ENCODE results near the gene PMM2.
A peak's percentile ranks its signal among the peaks of the same experiment; 100 is the strongest.

PMM2 gene

DNA sequence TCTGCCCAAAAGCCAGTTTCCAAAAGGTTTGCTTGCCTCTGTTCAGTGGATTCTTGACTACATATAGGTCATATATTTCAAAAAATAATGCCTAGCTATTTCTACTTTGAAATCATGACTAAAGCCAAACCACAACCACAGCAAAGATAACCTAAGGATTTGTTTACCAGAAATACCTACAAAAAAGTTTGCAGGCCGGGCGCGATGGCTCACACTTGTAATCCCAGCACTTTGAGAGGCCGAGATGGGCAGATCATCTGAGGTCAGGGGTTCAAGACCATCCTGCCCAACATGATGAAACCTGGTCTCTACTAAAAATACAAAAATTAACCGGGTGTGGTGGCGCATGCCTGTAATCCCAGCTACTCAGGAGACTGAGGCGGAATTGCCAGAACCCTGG, 56.0 kb downstream of the PMM2 start:
- DNase-seq: no peak

DNA sequence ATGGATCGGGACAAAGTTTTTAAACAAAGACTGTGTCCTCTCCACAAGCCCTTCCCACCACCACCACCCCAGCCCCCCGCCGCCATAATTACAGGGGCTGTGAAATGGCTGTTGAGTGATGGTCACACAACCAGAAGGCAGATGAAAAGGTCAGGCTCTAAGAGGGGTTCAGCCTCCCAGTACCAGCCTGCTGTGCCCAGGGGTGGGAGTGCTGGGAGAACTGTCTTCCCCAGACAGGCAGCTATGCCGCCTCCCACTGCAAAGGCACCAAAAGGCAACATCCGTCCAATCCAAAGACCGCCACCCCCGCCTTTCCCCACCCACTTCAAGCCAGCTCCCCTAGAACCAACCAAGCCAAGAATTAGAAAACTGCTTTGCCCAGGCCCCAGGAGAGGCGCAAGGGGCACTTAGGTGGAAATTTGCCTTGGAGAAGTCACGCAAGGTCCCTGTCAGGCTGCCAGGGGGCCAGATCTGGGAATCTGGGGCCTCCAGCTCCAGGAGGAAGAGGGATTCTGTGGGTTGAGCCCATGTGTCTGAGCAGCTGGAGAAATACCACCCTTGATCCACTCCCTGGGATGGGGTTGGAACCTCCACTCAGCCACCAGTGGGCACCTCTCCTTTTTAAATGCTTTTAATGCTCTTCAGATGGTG, 56.8 kb downstream of the PMM2 start:
- no peak for DNase-seq

DNA sequence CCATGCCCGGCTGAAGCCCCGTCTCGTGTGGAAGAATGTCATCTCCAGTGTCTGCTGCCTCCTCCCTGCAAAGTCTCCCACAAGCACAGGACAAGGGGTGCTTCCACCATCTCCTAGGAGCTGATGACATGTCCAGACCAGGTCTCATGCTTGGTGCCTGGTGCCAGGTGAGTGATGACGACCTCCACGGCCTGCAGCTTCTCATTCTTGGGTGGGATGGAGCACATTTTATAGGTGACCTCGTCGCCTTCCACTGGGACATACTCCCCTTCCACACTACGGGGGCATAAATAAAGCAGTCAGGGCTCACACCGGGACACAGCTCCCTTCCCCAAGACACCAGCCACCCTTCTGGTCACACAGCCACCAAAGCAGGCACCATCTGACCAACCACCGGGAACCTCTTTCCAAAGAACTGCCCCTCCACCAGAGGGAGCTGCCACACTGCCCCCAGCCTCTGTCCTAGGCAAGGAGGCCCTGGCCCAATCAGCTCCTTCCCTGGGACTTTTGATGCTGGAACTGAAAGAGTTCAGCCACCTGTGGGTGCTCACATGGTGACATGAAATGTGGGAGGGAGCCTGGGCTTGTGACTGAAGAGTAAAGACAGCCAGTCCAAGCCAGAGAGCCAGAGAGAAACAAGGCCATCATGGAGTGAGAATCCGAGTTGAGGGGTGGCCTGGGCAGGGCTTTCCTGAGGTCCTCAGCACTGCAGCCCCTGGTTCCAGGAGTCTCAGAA, 57.6 kb downstream of the PMM2 start:
- no peak for DNase-seq

DNA sequence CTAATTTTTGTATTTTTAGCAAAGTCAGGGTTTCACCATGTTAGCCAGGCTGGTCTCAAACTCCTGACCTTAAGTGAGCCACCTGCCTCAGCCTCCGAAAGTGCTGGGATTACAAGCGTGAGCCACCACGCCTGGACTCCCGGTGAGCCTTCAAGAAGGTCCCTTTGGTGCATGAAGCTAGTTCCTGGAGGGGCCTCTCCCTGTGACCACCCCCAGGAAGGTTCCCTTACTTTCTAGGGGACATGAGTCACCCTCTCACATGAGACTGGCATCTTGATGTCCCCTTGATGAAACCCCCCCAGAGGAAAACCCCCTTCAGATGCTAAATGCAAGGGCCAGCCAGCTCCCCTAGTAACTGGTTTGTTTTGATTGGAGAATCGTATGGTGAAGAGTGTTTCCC, 58.3 kb downstream of the PMM2 start:
- no peak for DNase-seq

DNA sequence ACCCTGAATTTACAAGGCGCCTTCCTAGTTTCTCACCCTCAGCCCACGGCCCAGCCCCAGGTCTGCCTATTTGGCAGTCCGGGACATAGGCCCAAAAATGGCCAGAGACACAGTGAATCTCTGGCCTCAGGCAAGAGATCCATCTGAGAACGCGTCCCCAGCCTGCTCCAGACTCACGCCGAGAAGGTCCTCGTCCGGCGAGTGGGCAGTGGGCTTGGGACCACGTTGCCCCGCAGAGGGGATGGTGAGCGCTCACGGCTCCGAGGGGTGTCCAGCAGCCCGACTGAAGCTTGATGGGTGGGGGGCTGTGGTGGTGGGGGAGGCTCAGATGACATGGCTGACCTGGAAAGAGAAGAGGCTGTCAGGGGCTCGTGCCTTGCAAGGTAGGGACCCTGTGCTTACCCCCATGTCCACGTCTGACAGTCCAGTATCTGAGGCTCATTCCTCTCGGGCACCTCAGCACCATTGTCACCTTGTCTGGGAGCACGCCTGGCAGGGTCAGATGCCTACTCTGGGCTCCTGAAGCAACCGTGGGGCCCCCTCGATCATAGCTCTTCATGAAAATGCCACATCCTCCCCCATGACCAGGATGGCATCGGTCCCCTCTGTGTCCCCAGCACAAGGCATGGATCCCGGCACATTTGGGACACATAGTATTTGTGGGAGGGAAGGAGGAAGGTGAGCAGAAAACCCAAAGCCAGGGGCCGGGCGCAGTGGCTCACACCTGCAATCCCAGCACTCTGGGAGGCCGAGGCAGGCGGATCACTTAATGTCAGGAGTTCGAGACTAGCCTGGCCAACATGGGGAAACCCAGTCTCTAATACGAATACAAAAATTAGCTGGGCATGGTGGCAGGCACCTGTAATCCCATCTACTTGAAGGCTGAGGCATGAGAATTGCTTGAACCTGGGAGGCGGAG, 61.6 kb downstream of the PMM2 start:
- no peak for DNase-seq

DNA sequence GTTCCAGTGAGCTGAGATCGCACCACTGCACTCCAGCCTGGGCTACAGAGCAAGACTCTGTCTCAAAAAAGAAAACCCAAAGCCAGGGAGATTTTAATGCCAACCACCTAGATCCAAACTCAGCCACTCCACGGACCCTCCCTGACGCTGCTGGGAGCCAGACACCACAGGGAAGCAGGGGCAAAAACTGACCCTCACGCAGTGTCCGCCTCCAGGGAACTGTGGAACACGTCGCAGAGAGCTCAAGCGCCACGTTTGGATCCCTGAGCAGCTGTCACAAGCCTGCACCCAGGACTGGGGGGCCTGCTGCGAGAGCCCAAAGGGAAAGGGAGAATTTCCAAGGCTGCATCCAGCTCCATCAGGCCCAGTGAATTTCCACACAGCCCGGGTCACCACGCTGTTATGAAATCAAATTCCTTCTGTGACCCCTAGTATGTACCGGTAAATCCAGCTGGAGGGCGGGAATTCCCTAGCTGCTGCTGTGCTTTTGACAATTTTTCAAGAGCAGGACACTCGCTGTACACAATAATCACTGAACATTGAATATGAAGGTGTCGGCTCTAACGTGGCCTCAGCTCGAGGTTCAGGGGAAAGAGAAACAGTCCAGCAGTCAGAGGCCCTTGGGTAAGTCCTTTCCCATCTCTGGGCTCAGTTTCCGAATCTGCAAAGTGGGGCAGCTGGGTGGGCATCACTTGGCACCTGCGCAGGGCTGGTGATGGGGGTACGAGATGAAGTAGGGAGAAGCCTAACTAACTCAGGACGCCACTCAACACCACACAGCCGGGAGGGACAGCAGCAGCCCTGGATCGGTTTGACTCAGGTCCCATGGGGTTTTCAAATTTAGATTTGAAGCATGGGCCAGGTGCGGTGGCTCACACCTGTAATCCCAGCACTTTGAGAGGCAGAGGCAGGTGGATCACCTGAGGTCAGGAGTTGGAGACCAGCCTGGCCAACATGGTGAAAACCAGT, 62.6 kb downstream of the PMM2 start:
- no peak for DNase-seq

DNA sequence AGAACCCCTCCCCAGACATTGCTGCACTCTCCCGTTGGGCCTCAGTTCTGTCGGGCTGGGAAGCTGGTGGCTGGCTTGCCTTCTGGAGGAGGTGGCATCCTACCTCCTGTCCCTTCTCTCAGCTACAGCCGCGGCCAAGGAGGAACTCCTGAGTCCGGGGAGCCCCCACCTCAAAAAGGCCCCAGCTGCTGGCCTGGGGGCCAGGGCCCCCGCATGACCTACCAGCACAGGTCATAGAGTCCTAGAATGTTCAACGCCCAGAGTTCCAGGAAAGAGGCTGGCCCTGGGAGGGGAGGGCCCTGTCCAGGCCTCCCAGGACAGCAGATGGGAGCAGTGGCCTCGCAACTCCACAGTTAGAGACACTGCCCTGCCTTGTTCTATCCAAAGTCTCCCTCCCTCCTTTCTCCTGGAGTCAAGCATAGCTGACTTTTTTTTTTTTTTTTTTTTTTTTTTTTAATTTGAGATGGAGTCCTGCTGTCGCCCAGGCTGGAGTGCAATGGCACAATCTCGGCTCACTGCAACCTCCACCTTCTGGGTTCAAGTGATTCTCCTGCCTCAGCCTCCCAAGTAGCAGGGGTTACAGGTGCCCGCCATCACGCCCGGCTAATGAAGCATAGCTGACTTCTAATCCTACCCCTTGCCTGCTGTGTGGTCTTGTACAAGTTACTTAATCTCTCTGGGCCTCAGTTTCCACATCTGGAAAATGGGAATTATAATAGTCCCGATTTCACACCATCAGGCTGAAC, 64.1 kb downstream of the PMM2 start:
- DNase-seq: no peak

DNA sequence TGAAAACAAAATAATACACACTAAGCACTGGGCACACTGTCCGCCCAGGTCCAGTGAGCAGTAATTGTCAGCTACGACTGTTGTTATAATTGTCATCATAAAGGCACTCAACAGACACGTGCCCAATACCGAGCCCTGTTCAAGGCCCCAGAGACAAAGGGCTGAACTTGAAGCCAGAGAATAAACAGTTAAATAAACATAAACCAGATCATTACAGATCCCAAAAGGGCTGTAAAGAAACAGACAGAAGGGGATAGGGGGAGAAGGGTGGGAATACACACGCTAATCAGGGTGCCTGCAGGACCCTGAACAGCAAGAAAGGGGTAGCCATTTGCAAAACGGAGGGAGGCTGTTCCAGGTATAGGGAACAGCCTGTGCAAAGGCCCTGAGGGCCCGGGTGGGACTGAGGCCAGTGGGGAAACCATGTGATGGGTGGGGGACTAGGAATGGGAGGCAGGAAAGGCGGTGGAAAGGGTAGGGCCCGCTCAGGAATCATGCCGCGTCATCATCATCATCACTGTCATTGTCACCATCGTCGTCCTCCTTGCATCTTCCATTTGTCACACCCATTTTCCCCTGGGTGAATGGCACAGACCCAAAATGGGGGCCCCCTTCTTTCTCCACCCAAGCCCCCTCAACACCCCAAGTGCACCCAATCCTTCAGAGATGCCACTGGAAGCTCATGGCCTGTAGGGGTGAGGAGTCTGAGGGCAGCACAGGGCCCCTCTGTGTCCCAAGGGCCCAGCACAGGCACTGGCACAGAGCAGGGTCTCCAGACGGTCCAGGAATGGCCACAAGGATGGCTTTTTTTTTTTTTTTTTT, 64.9 kb downstream of the PMM2 start:
- no peak for DNase-seq

DNA sequence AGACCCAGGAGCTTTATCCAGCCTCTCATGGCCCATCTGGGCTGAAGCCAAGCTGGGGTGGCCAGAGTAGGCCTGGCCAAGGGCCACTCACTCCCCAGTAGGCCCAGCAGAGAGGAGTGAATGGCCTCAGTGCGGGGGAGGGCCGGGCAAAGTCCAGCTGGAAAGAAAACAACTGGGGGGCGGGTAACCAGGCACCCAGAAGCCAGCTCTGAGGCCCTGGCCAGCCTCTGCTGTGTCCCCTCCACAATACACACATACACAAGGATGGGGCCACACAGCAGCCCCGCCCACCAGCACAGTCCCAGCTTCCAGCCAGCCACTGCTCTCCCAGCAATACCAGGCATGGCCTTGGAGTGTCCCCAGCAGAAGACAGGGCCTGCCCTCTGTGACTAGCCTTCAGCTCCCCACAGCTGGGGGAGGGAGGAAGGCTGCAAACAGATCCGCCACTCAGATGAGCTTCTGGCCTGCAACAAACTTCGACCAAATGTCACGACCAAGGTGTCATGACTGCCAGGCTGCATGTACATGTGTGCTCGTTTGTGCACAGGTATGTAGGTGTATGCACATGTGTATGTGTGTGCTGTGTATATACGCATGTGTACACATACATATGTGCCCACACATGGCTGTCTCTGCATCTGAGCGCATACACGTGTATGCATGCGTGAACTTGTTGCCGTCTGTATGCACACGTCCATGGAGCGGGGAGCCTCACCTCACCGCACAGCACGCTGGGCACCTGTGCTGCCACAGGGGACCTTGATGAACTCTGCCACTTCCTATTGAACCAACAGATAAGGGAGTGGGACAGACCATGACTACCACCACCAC, 66.2 kb downstream of the PMM2 start:
- DNase-seq: no peak

DNA sequence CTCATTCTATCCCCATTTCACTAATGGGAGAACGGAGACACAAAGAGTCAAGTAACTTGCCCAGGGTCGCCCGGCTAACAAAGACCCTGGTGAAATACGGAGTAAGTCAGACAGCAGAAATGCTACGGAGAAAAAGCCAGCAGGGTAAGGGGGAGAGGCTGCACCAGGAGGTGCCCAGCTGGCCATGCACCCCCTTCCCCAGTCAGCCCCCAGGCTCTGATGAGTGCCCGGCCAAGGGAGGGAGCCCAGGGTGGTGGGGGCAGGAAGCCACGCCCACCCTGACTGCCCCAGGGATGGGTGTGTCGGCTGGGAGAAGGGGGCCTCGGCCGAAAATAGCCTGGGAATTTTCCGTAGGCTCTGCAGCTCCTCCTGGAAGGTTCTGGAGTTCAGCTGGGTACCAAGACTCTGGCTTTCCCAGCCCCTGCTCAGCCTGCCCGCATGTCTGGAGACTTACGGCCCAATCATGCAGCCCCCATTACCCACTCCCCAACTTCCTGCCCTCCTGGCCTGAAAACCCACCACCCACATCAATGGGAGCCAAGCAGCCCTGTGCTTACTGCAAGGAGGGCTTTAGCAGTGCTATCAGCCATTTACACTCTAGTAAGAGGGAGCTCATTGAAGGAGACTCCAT, 67.0 kb downstream of the PMM2 start:
- DNase-seq: no peak

DNA sequence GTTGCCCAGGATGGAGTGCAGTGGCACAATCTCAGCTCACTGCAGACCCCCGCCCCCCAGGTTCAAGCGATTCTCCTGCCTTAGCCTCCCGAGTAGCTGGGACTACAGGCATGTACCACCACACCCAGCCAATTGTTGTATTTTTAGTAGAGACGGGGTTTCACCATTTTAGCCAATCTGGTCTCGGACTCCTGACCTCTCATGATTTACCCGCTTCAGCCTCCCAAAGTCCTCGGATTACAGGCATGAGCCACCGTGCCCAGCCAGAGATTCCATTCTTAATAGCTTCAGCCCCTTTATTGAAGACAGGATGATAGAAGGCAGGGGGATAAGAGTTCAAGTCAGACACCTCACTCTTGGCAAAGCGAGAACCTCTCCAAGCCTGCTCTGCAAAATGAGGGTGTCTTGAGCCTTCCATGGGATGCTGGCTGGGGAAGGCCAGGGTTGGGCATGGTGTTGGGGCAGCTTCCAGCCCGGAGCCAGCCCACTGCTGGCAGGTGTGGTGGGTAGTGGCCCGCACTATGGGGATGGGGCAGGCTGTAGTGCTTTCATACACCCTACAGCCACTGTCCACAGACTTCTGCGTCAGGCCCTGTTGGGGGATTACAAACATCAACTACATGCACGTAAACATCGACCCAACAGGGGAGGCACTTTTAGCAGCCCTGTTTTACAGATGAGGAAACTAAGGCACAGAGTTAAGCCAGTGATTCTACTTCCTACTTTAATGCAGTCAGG, 67.7 kb downstream of the PMM2 start:
- DNase-seq: no peak

DNA sequence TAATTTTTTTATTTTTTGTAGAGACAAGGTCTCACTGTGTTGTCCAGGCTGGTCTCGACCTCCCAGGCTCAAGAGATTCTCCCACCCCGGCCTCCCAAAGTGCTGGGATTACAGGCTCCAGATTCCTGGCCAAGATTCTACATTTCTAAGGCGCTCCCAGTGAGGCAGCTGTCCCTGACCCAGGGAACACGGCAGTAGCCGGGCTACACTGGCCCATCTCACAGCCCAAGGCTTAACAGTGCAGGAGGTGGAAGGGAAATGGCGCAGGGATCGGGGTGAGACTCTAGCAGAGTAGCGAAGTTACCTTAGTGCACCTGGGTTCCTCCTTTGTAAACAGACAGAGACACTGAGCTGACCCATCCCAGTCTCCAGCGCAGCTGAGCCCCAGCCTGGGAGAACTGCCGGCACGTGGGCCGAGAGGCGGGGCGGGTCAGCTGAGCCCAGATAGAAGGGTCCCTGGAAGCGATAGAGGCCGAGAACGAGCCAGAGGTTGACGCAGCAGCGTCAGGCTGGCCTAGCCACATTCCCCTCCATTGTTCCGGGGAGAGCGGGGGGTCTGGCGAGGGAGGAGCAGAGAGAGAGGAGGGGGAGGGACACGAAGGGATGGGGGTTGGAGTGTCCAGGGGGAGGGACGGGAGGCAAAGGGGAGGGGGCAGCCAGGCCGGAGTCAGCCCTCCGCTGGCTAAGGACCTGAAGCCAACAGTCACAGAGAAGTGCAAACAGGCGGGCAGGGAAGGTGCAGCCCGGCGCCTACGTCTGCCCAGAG, 68.7 kb downstream of the PMM2 start:
- DNase-seq: peak; percentile 7 to 41

DNA sequence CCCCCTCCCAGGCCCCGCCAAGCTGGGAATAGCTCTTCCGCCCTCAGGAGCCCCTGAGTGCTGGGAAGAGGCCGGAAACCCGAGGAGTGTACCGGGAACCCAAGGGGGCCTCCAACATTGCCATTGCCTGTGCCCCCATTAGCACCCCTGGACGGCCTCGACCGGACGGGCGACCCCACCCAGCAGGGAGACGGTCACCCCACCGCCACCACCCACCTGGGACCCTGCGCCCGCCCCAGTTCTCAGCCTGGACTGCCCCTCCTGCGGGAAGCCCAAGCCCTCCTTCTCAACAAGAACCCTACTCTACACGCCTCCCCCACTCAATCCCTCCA, 69.2 kb downstream of the PMM2 start:
- no peak for DNase-seq

DNA sequence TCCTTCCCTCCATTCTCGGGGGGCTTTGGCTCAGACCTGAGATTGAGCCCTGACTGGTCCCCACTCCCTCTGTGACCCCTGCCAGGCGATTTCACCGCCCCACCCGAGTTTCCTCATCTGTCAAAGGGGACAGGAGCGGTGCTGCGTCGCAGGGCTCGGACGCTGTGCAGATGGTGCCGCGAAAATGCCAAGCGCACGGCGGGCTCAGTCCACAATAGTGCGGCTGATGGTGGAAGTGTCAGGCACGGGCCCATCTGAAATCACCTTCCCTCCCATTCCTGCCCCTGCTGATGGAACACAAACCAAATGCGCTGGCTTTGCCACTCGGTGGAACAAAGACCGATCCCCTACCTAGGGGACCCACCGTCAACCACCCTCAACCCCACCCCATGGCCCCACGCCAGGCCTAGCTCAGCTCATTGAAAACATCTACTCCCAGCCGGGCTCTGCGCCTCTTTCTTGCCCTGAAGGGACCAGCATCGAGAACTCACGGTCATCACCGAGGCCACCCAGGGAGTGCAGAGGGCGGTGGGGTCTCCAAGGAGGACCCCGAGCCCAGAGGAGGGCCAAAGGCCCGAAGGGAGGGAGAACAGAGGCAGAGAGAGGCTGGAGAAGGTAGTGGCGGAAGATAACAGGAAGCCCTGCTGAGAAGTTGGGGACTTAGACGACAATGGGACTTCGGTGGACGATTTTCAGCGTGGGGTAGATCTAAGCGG, 69.7 kb downstream of the PMM2 start:
- DNase-seq: peak; percentile 21 to 50

DNA sequence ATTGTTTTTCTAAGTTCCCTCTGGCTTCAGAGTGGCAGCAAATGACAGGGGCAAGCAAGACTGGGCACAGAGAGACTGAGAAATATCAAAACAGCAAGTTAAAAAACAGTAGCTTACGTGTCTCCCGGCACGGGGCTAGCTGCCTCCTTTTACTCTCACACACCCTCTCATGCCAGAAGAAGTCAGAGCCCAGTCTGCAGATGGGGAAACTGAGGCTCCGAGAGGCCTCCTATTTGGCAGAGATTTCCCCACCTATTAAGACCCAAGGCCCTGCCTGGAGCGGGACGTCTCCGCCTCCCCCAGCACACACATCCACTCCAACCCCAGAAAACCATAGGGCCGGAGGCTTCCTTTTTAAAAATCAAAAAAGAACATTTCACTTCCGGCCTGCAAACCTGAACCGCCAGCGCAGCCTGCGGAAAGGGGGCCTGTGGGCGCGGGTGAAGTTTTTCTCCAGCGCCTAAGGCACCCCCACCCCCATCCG, 70.3 kb downstream of the PMM2 start:
- DNase-seq: no peak

DNA sequence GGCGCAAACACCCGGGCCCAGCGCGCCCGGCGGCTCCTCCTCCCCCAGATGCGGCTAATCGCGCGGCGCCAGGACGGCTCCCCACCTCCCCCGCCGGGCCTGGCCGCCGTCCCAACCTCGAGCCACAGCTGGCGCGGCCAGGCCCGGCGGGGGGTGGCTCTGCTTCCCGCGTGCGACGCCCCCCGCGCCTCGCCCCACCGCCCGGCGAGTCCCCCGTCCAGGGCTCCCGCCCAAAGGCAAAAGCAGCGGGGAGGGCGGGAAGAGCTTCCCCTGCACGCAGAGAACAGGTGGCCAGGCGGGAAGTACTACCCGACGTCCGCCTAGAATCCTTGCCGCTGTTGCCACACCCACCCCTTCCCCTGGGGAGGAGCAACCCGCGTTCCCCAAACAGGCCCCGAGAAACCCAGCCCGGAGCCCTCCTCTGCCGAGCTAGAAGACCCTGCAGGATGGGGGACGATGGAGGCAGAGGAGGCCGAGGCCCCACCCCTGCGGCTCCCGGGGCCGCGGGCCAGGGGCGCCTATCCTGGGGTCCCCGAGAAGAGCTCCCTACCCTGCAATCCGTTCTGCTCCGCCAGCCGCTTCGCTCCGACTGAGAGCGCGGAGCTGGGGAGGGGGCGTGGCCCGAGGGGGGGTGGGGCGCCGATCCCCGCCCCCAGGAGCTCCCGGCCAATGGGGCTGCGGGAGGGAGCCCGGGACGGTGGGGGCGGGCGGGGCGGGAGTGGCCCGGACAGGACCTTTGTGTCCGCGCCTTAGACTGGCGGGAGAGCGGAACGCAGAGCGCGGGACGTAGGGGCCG, 71.0 kb downstream of the PMM2 start, which contains the start of gene CARHSP1:
TSS of gene CARHSP1 (minus strand) at position 591 of the 796 bp plus-strand sequence. CDS start 9,678 bp downstream, outside the sequence.
- peak; percentile 93 for DNase-seq

Measured in NCI-H2081 (cell line).